Lung (tissue), 12 donors: ENCODE results near the gene DOCK4. TPM values are rescaled to one million over a fixed set of nuclear protein-coding genes. Genes with fewer than 3 reads are reported as not detected.

Experiments used
- ATAC-seq: fragments of 200-7000 bp; cut with Tn5 transposase; one replicate; pipeline ENCODE4 v1.9.1; 2020; ENCODE audit warnings: moderate number of reproducible peaks; ENCODE audit not compliant: insufficient read depth, low FRiP score
- DNase-seq, 3 donors: peaks; one replicate each; pipeline ENCODE4 v3.0.0-alpha.2; 2013 to 2017
- H3K27ac ChIP-seq, 2 donors: one replicate each; pipeline ENCODE4 v1.5.1; 2013; ENCODE audit warnings: mild to moderate bottlenecking in 2 of 2, moderate library complexity in 2 of 2, control low read depth in 1 of 2, inconsistent platforms in 1 of 2, low read depth in 1 of 2, low read length in 1 of 2
- H3K27me3 ChIP-seq, 3 donors: one replicate each; pipeline ENCODE4 v1.5.1; 2013; ENCODE audit warnings: low read length in 2 of 3; ENCODE audit not compliant: control insufficient read depth in 3 of 3, insufficient read depth in 3 of 3
- H3K36me3 ChIP-seq, 4 donors: one replicate each; pipeline ENCODE4 v1.5.1; 2013; ENCODE audit warnings: low read length in 4 of 4, mild to moderate bottlenecking in 1 of 4, moderate library complexity in 1 of 4; ENCODE audit not compliant: control insufficient read depth in 4 of 4, insufficient read depth in 4 of 4
- H3K4me1 ChIP-seq, 5 donors: one replicate each; pipeline ENCODE4 v1.5.1; 2013; ENCODE audit warnings: low read length in 5 of 5, mild to moderate bottlenecking in 2 of 5, moderate library complexity in 1 of 5; ENCODE audit not compliant: control insufficient read depth in 5 of 5, insufficient read depth in 5 of 5
- H3K4me3 ChIP-seq: one replicate; pipeline ENCODE4 v1.5.1; 2013; ENCODE audit warnings: mild to moderate bottlenecking, control low read depth, moderate library complexity
- H3K9ac ChIP-seq, 2 donors: one replicate each; pipeline ENCODE4 v1.5.1; 2013; ENCODE audit warnings: low read length in 2 of 2, control low read depth in 1 of 2; ENCODE audit not compliant: insufficient read depth in 1 of 2
- H3K9me3 ChIP-seq, 4 donors: one replicate each; pipeline ENCODE4 v1.5.1; 2013; ENCODE audit warnings: low read length in 3 of 4, mild to moderate bottlenecking in 1 of 4, moderate library complexity in 1 of 4; ENCODE audit not compliant: control insufficient read depth in 4 of 4, insufficient read depth in 3 of 4
- CTCF ChIP-seq: IDR thresholded peaks from 2 replicates; pipeline ENCODE4 v1.5.1; 2012; ENCODE audit warnings: mild to moderate bottlenecking; ENCODE audit errors: control extremely low read depth, extremely low read depth
- WGBS, 2 donors: extraction: QIAGEN DNeasy Blood & Tissue Kit; methylation state at CpG; one replicate each; pipeline ENCODE4 v1.1.7; 2013; 5-methylcytosine and 5-hydroxymethylcytosine counted together
- polyA plus RNA-seq, 2 donors: library from polyadenylated mRNA; stranded (reverse); fragments of 200-250 nt; gene quantifications; one replicate each; pipeline ENCODE4 v1.2.1, GENCODE V29; 2013
- total RNA-seq, 2 donors: library from RNA; depleted of rRNA in 1 of 2; stranded (reverse); fragments of >200 nt in 1 of 2; gene quantifications; one replicate each; pipeline ENCODE4 v1.2.1, GENCODE V29; 2014 to 2021
- donor health status: control.
- donor health status: control.
- donor health status: Bipolar disorder and iron deficiency.
- donor health status: healthy.
- donor health status: DM: yes; HTN: yes; CAD: no.

The DOCK4 gene
- total and polyA plus RNA-seq, 4 donors: 18.7 to 163 (median 40.3) TPM

- DNase-seq: no peak
- Histone ChIP-seq H3K4me1 (peaks cover 0 to 7% (median 4%) of the 10 kb centered on the region in 5 donors), H3K9ac (no peak overlapping the region), H3K27me3 (no peaks in the 10 kb centered on the region), H3K4me3 (no peak overlapping the region), H3K9me3 (no peaks in the 10 kb centered on the region), H3K27ac (no peak overlapping the region), H3K36me3 (no peaks in the 10 kb centered on the region)
- no peak for ATAC-seq
- no peak for TF ChIP-seq CTCF
- WGBS, 2 donors: 95% methylated on average over 2 of the region's 2 CpGs
Measured at GRCh38 chr7:112125250-112125649, 80.9 kb downstream of the DOCK4 start.

GRCh38 chr7:112124061-112124766 is 82.0 kb downstream of the DOCK4 start:
- Histone ChIP-seq H3K4me1 (peaks cover 0 to 6% (median 0%) of the 10 kb centered on the region in 5 donors), H3K9me3 (no peaks in the 10 kb centered on the region), H3K27me3 (no peaks in the 10 kb centered on the region), H3K4me3 (no peak overlapping the region), H3K27ac (no peak overlapping the region), H3K9ac (no peak overlapping the region), H3K36me3 (no peaks in the 10 kb centered on the region)
- 84% methylated on average over 9 of the region's 9 CpGs for WGBS, 2 donors
- DNase-seq: no peak
- no peak for TF ChIP-seq CTCF
- ATAC-seq: peak; percentile 58

- peaks cover 0 to 11% (median 0%) of the 10 kb centered on the region in 5 donors for H3K4me1 ChIP-seq
- H3K4me3 ChIP-seq: no peak overlapping the region
- WGBS, 2 donors: 94 to 95% methylated on average over 2 of the region's 2 CpGs
- no peaks in the 10 kb centered on the region for H3K27me3 ChIP-seq
- no peak overlapping the region for H3K9ac ChIP-seq
- no peak for TF ChIP-seq CTCF
- DNase-seq: no peak
- no peaks in the 10 kb centered on the region for H3K9me3 ChIP-seq
- no peak for ATAC-seq
- no peaks in the 10 kb centered on the region for H3K36me3 ChIP-seq
- no peak overlapping the region for H3K27ac ChIP-seq
Measured at GRCh38 chr7:112122798-112123197, 83.4 kb downstream of the DOCK4 start.

GRCh38 chr7:112122144-112122543 is 84.1 kb downstream of the DOCK4 start:
- ATAC-seq: no peak
- no peak overlapping the region for H3K4me3 ChIP-seq

More at GRCh38 chr7:112122144-112122543, 84.1 kb downstream of the DOCK4 start:
- H3K27me3 ChIP-seq: no peaks in the 10 kb centered on the region
- no peak for TF ChIP-seq CTCF
- H3K27ac ChIP-seq: no peak overlapping the region
- H3K36me3 ChIP-seq: no peaks in the 10 kb centered on the region
- no peak for DNase-seq
- no peaks in the 10 kb centered on the region for H3K9me3 ChIP-seq
- H3K9ac ChIP-seq: no peak overlapping the region
- H3K4me1 ChIP-seq: peaks cover 0 to 11% (median 0%) of the 10 kb centered on the region in 5 donors
